ENCODE data around the gene PARD3B.

- TF ChIP-seq CTCF (IDR thresholded peaks at IDR 0.05): no peak
- TF ChIP-seq POLR2A (IDR thresholded peaks at IDR 0.05): no peak
Measured at GRCh38 chr2:205390866-205391265, 845.6 kb downstream of the PARD3B start.
